Fibroblast of skin of scalp (primary cell): ENCODE data around the gene SERINC3.

Experiments
- DNase-seq: peaks from one replicate; pipeline ENCODE4 v3.0.0-alpha.2; 2013

Gene SERINC3

GRCh38 chr20:44463466-44463865 lies 58.4 kb downstream of the SERINC3 start:
- DNase-seq = no peak

- DNase-seq = no peak
Observed at GRCh38 chr20:44461803-44462174, 60.1 kb downstream of the SERINC3 start.

- no peak for DNase-seq
Observed at GRCh38 chr20:44461142-44461802, 60.6 kb downstream of the SERINC3 start.

- no peak for DNase-seq
Observed at GRCh38 chr20:44460795-44461141, 61.1 kb downstream of the SERINC3 start.

- no peak for DNase-seq
Observed at GRCh38 chr20:44459271-44459670, 62.6 kb downstream of the SERINC3 start.

- no peak for DNase-seq
Observed at GRCh38 chr20:44457016-44457415, 64.9 kb downstream of the SERINC3 start.

- DNase-seq = no peak
Observed at GRCh38 chr20:44456611-44457010, 65.3 kb downstream of the SERINC3 start.

GRCh38 chr20:44455126-44455525 lies 66.7 kb downstream of the SERINC3 start:
- no peak for DNase-seq

- peak; percentile 9 for DNase-seq
Observed at GRCh38 chr20:44454306-44454963, 67.4 kb downstream of the SERINC3 start.

GRCh38 chr20:44450903-44451450 lies 70.9 kb downstream of the SERINC3 start:
- no peak for DNase-seq

- DNase-seq = no peak
Observed at GRCh38 chr20:44450281-44450889, 71.5 kb downstream of the SERINC3 start.

- no peak for DNase-seq
Observed at GRCh38 chr20:44449864-44450263, 72.0 kb downstream of the SERINC3 start.

GRCh38 chr20:44448753-44449546 lies 72.9 kb downstream of the SERINC3 start:
- no peak for DNase-seq

- DNase-seq = no peak
Observed at GRCh38 chr20:44447827-44448419, 73.9 kb downstream of the SERINC3 start.
